Activated CD8-positive, alpha-beta memory T cell treated with anti-CD3 and anti-CD28 coated beads, Interleukin-2, amount 50 U/mL, for 1 hour (primary cell): Measurements from ENCODE around the gene AXIN1.

Experiments used
- DNase-seq: peaks from one replicate; pipeline ENCODE4 v3.0.0-alpha.2; 2020; ENCODE audit errors: extremely low read depth

Gene AXIN1

GRCh38 chr16:303760-304505, 48.6 kb downstream of the AXIN1 start:
- no peak for DNase-seq

GRCh38 chr16:301950-302349, 50.6 kb downstream of the AXIN1 start:
- no peak for DNase-seq

- DNase-seq: no peak
These were observed 51.3 kb downstream of the AXIN1 start for GRCh38 chr16:301235-301634.

GRCh38 chr16:297832-298231, 54.7 kb downstream of the AXIN1 start:
- no peak for DNase-seq

- DNase-seq: no peak
These were observed 55.6 kb downstream of the AXIN1 start for GRCh38 chr16:296806-297510.

GRCh38 chr16:296276-296675, 56.2 kb downstream of the AXIN1 start:
- no peak for DNase-seq

GRCh38 chr16:293043-293775, 59.3 kb downstream of the AXIN1 start:
- no peak for DNase-seq

- no peak for DNase-seq
These were observed 61.0 kb downstream of the AXIN1 start for GRCh38 chr16:291539-291938.

GRCh38 chr16:290681-291405, 61.7 kb downstream of the AXIN1 start:
- DNase-seq: no peak

- no peak for DNase-seq
These were observed 62.4 kb downstream of the AXIN1 start for GRCh38 chr16:290015-290680.

GRCh38 chr16:289395-289997, 63.0 kb downstream of the AXIN1 start:
- DNase-seq: no peak

GRCh38 chr16:287981-288920, 64.3 kb downstream of the AXIN1 start:
- DNase-seq: no peak

- DNase-seq: no peak
These were observed 65.2 kb downstream of the AXIN1 start for GRCh38 chr16:287298-287811.

- DNase-seq: no peak
These were observed 65.8 kb downstream of the AXIN1 start for GRCh38 chr16:286491-287297.

- DNase-seq: no peak
These were observed 67.1 kb downstream of the AXIN1 start for GRCh38 chr16:285146-286055.

- no peak for DNase-seq
These were observed 68.1 kb downstream of the AXIN1 start for GRCh38 chr16:284204-285120.
